HepG2 (cell line): Measurements from ENCODE around the gene NCAM2. TPM values are rescaled to one million over a fixed set of nuclear protein-coding genes. Genes with fewer than 3 reads are reported as not detected.

ENCODE experiments used
- ATAC-seq: fragments of 200-7000 bp; cut with Tn5 transposase; 3 replicates; pipeline ENCODE4 v1.9.1; 2020; ENCODE audit warnings: mild to moderate bottlenecking, moderate library complexity
- BruUV-seq: library from RNA; stranded (reverse); fragments of 400-500 nt; replicated peaks from 2 replicates; lab custom pipeline; 2021; lab: Mats Ljungman, UMichigan
- CTCF ChIA-PET: fragments of 300-600 bp; formaldehyde crosslinking; extraction: SDS; loops from one replicate; lab custom pipeline; 2021; ENCODE audit warnings: low total read pairs, inconsistent platforms, low intra/inter-chr PET ratio; lab: Yijun Ruan, JAX
- POLR2A ChIA-PET: fragments of 350-600 bp; sonication (Branson Sonifier 250); formaldehyde crosslinking; loops from one replicate; lab custom pipeline; 2020; ENCODE audit warnings: antibody characterized with exemption, inconsistent platforms; lab: Yijun Ruan, JAX
- DNase-seq: peaks from one replicate; pipeline ENCODE4 v3.0.0-alpha.2; 2015; ENCODE audit warnings: low spot score
- FAIRE-seq: peaks from 3 replicates; lab custom pipeline; 2011; peaks lifted over from hg19 to GRCh38; lab: Jason Lieb, UNC
- H2AFZ ChIP-seq: one replicate; pipeline ENCODE4 v1.6.1; 2011; ENCODE audit warnings: low read length, inconsistent platforms
- H3K27ac ChIP-seq: fragments of 300-600 bp; 3 replicates; pipeline ENCODE4 v1.8.0; 2011; ENCODE audit warnings: mixed run types, mild to moderate bottlenecking, mixed read lengths, low read length, inconsistent platforms; ENCODE audit not compliant: insufficient read depth; ENCODE audit errors: extremely low read length
- H3K27me3 ChIP-seq, 2 experiments: fragments of 200-600 bp in 1 of 2; 2 replicates in 1 of 2; 3 replicates in 1 of 2; pipeline versions ENCODE4 v1.6.0 to v1.8.0; 2011; ENCODE audit warnings: low read length in 2 of 2, mild to moderate bottlenecking in 2 of 2, moderate library complexity in 2 of 2, inconsistent platforms in 1 of 2; ENCODE audit not compliant: insufficient read depth in 2 of 2, control insufficient read depth in 1 of 2
- H3K36me3 ChIP-seq, 2 experiments: fragments of 200-600 bp in 1 of 2; replicated peaks in 1 of 2; 2 replicates in 1 of 2; 3 replicates in 1 of 2; pipeline versions ENCODE4 v1.5.1 to v1.8.0; 2011; ENCODE audit warnings: low read length in 2 of 2, inconsistent platforms in 1 of 2; ENCODE audit not compliant: insufficient read depth in 2 of 2, control insufficient read depth in 1 of 2
- H3K4me1 ChIP-seq: 2 replicates; pipeline ENCODE4 v1.5.1; 2012; ENCODE audit warnings: low read length, inconsistent platforms; ENCODE audit not compliant: insufficient read depth
- H3K4me2 ChIP-seq: 2 replicates; pipeline ENCODE4 v1.6.0; 2011; ENCODE audit warnings: low read depth, low read length, inconsistent platforms
- H3K4me3 ChIP-seq, 3 experiments: fragments of 200-600 bp in 1 of 3; sonication (generic), shearing (Covaris generic) in 1 of 3; replicated peaks in 1 of 3; 2 replicates each; pipeline ENCODE4 v1.5.1; 2011 to 2016; ENCODE audit warnings: low read length in 3 of 3, inconsistent platforms in 2 of 3, low read depth in 2 of 3, mild to moderate bottlenecking in 2 of 3, control low read depth in 1 of 3, mixed read lengths in 1 of 3; ENCODE audit not compliant: insufficient read depth in 1 of 3
- H3K79me2 ChIP-seq: one replicate; pipeline ENCODE4 v1.6.1; 2011; ENCODE audit warnings: low read length, inconsistent platforms; ENCODE audit not compliant: insufficient read depth
- H3K9ac ChIP-seq: 2 replicates; pipeline ENCODE4 v1.6.0; 2011; ENCODE audit warnings: mild to moderate bottlenecking, low read depth, low read length, inconsistent platforms; ENCODE audit not compliant: insufficient read depth
- H3K9me3 ChIP-seq: 2 replicates; pipeline ENCODE4 v1.5.1; 2012; ENCODE audit warnings: mild to moderate bottlenecking, low read length
- H4K20me1 ChIP-seq: 2 replicates; pipeline ENCODE4 v1.6.0; 2011; ENCODE audit warnings: inconsistent platforms, mild to moderate bottlenecking, low read length, moderate library complexity; ENCODE audit not compliant: insufficient read depth
- ARID2 ChIP-seq: sonication (generic); formaldehyde crosslinking; IDR thresholded peaks from 2 replicates; pipeline ENCODE4 v1.8.1; 2022; ENCODE audit warnings: mild to moderate bottlenecking, missing genetic modification reagents, borderline replicate concordance
- BCL3 ChIP-seq: sonication (generic); formaldehyde crosslinking; IDR thresholded peaks from 2 replicates; pipeline ENCODE4 v1.5.1; 2020; ENCODE audit warnings: mild to moderate bottlenecking, missing genetic modification reagents, moderate library complexity
- KDM3A ChIP-seq: IDR thresholded peaks from 2 replicates; pipeline ENCODE4 v1.6.1; 2018; ENCODE audit warnings: low read depth, missing compliant biosample characterization
- RAD51 ChIP-seq: fragments of 450-650 bp; IDR thresholded peaks from 2 replicates; pipeline ENCODE4 v1.6.1; 2016; ENCODE audit warnings: borderline replicate concordance
- SNAI1 ChIP-seq: sonication (generic); formaldehyde crosslinking; IDR thresholded peaks from 2 replicates; pipeline ENCODE4 v1.5.0; 2020; ENCODE audit warnings: mild to moderate bottlenecking, missing genetic modification reagents, borderline replicate concordance
- ZBTB42 ChIP-seq: sonication (generic); formaldehyde crosslinking; IDR thresholded peaks from 2 replicates; pipeline ENCODE4 v1.5.0; 2020; ENCODE audit warnings: mild to moderate bottlenecking, missing genetic modification reagents
- ZNF160 ChIP-seq: sonication (generic); formaldehyde crosslinking; IDR thresholded peaks from 2 replicates; pipeline ENCODE4 v1.8.0; 2022; ENCODE audit warnings: mild to moderate bottlenecking, inconsistent platforms, missing genetic modification reagents
- ZNF33B ChIP-seq: sonication (generic); formaldehyde crosslinking; IDR thresholded peaks from 2 replicates; pipeline ENCODE4 v1.5.1; 2020; ENCODE audit warnings: mild to moderate bottlenecking, missing genetic modification reagents
- ZNF354B ChIP-seq: sonication (generic); formaldehyde crosslinking; IDR thresholded peaks from 2 replicates; pipeline ENCODE4 v1.8.0; 2022; ENCODE audit warnings: mild to moderate bottlenecking, missing genetic modification reagents
- ZNF503 ChIP-seq: sonication (generic); formaldehyde crosslinking; IDR thresholded peaks from 2 replicates; pipeline ENCODE4 v1.4.0; 2020; ENCODE audit warnings: missing genetic modification reagents
- ZNF644 ChIP-seq: IDR thresholded peaks from 2 replicates; pipeline ENCODE4 v1.6.1; 2016; ENCODE audit warnings: low read depth
- ZNF7 ChIP-seq: IDR thresholded peaks from 2 replicates; pipeline ENCODE4 v1.6.1; 2016; ENCODE audit warnings: missing biosample characterization, missing genetic modification reagents
- ZNF782 ChIP-seq: sonication (generic); formaldehyde crosslinking; IDR thresholded peaks from 2 replicates; pipeline ENCODE4 v1.4.0; 2020; ENCODE audit warnings: missing genetic modification reagents, mild to moderate bottlenecking, borderline replicate concordance
- whole genome bisulfite sequencing: methylation state at CpG from one replicate; pipeline ENCODE4 v1.1.6; 2017; ENCODE audit warnings: low lambda C conversion rate; 5-methylcytosine and 5-hydroxymethylcytosine counted together
- in situ Hi-C: cut with HindIII; loops from 2 replicates; pipeline ENCODE4 v1.10.0; 2017; ENCODE audit warnings: low pct_unique_long_range_greater_than_20kb; ENCODE audit not compliant: extremely low pct_ligation_motif_present
- intact Hi-C: fragments of 100-400 bp; cut with micrococcal nuclease; formaldehyde crosslinking; loops from one replicate; pipeline ENCODE4 v1.10.0; 2022; ENCODE audit not compliant: unreplicated experiment
- polyA plus RNA-seq, 8 experiments: library from polyadenylated mRNA; depleted of rRNA in 3 of 8; stranded (reverse) in 7 of 8; unstranded in 1 of 8; fragments of >200 nt; fragmentation: Illumina TruSeq in 4 of 8; extraction: Trizol in 4 of 8; gene quantifications; 2 replicates each; pipeline versions ENCODE4 v1.2.1 to v1.2.3, GENCODE V29; 2011 to 2016; ENCODE audit warnings: low read depth in 4 of 8, missing spikeins in 1 of 8, mixed read lengths in 1 of 8; ENCODE audit not compliant: insufficient read depth in 1 of 8
- total RNA-seq, 5 experiments: library from RNA; depleted of rRNA; stranded (reverse); fragments of >200 nt; fragmentation: Illumina TruSeq; extraction: Trizol; gene quantifications; 2 replicates each; pipeline ENCODE4 v1.2.3, GENCODE V29; 2016; ENCODE audit warnings: low read depth in 1 of 5

Gene NCAM2
- total and polyA plus RNA-seq, 2 of the 13 experiments (the other 11 are each of a cell fraction or from before 2014, with no cell fraction given): not detected

GRCh38 chr21:21188513-21189195 is 190.4 kb downstream of the NCAM2 start:
- POLR2A ChIA-PET: no interaction called here
- intact Hi-C loops: no loop called here
- TF ChIP-seq RAD51 (no peak), ARID2 (CRISPR knock-in tag) (no peak), ZNF160 (CRISPR knock-in tag) (no peak), ZNF354B (CRISPR knock-in tag) (no peak), ZNF33B (CRISPR knock-in tag) (no peak), ZNF7 (CRISPR knock-in tag) (no peak), SNAI1 (CRISPR knock-in tag) (no peak), ZNF644 (CRISPR knock-in tag) (no peak), BCL3 (no peak), ZBTB42 (no peak), KDM3A (no peak), ZNF503 (CRISPR knock-in tag) (no peak), ZNF782 (CRISPR knock-in tag) (no peak)
- TF ChIP-seq, all 625 proteins: peak for 0
- ATAC-seq (no peak), DNase-seq (no peak), FAIRE-seq (no peak)
- Histone ChIP-seq H3K4me1 (no peaks in the 10 kb centered on the region), H3K4me2 (no peak overlapping the region), H3K9me3 (peaks cover 70% of the 10 kb centered on the region), H3K27ac (no peak overlapping the region), H3K36me3 (no peaks in the 10 kb centered on the region), H3K27me3 (no peaks in the 10 kb centered on the region; a peak in 1 of 5 replicates), H3K4me3 (no peak overlapping the region), H3K79me2 (no peaks in the 10 kb centered on the region), H4K20me1 (no peaks in the 10 kb centered on the region), H2AFZ (no peak overlapping the region), H3K9ac (no peak overlapping the region)
- BruUV-seq: no TSS peak
- in situ Hi-C loops: no loop called here
- CTCF ChIA-PET: no interaction called here
- 1% methylated on average over 2 of the region's 2 CpGs for WGBS
